CD4-positive, alpha-beta T cell treated with Interleukin-4 for 4 hours (primary cell): ENCODE measurements around the gene ADARB1.
A peak's percentile ranks its signal among the peaks of the same experiment; 100 is the strongest.

Source experiments
- DNase-seq: peaks from one replicate; pipeline ENCODE4 v3.0.0-alpha.2; 2020

The ADARB1 gene

GRCh38 chr21:45215213-45215612 lies 140.8 kb downstream of the ADARB1 start:
- DNase-seq = no peak

- no peak for DNase-seq
These were observed 142.6 kb downstream of the ADARB1 start for GRCh38 chr21:45217010-45217409.

- DNase-seq = no peak
These were observed 145.1 kb downstream of the ADARB1 start for GRCh38 chr21:45219517-45219916.

- DNase-seq = no peak
These were observed 145.7 kb downstream of the ADARB1 start for GRCh38 chr21:45220071-45220481.

- DNase-seq = no peak
These were observed 146.5 kb downstream of the ADARB1 start for GRCh38 chr21:45220714-45221490.

GRCh38 chr21:45222001-45222400 lies 147.6 kb downstream of the ADARB1 start:
- no peak for DNase-seq

GRCh38 chr21:45223236-45224185 lies 149.1 kb downstream of the ADARB1 start:
- no peak for DNase-seq

GRCh38 chr21:45224189-45224938 lies 150.0 kb downstream of the ADARB1 start:
- peak; percentile 83 for DNase-seq

- no peak for DNase-seq
These were observed 150.8 kb downstream of the ADARB1 start for GRCh38 chr21:45225041-45225740.

GRCh38 chr21:45225741-45226327 lies 151.5 kb downstream of the ADARB1 start:
- no peak for DNase-seq

GRCh38 chr21:45226540-45227326 lies 152.4 kb downstream of the ADARB1 start:
- peak; percentile 63 for DNase-seq

- DNase-seq = no peak
These were observed 153.4 kb downstream of the ADARB1 start for GRCh38 chr21:45227735-45228134.

GRCh38 chr21:45228171-45228641 lies 153.8 kb downstream of the ADARB1 start:
- DNase-seq = peak; percentile 94

GRCh38 chr21:45228656-45229240 lies 154.4 kb downstream of the ADARB1 start:
- no peak for DNase-seq

GRCh38 chr21:45231705-45232104 lies 157.3 kb downstream of the ADARB1 start:
- DNase-seq = no peak

- no peak for DNase-seq
These were observed 159.7 kb downstream of the ADARB1 start for GRCh38 chr21:45234127-45234526.

GRCh38 chr21:45234965-45235364 lies 160.6 kb downstream of the ADARB1 start:
- no peak for DNase-seq

GRCh38 chr21:45235488-45235887 lies 161.1 kb downstream of the ADARB1 start:
- no peak for DNase-seq

GRCh38 chr21:45236481-45236880 lies 162.1 kb downstream of the ADARB1 start:
- DNase-seq = peak; percentile 13

GRCh38 chr21:45237401-45237800 lies 163.0 kb downstream of the ADARB1 start:
- no peak for DNase-seq

GRCh38 chr21:45241357-45241756 lies 167.0 kb downstream of the ADARB1 start:
- DNase-seq = no peak
